ENCODE measurements around the gene SHC4. TPM values are rescaled to one million over a fixed set of nuclear protein-coding genes. Genes with fewer than 3 reads are reported as not detected.

Gene SHC4
- total RNA-seq, 1 experiment from 2014 or later: 0.63 TPM

DNA sequence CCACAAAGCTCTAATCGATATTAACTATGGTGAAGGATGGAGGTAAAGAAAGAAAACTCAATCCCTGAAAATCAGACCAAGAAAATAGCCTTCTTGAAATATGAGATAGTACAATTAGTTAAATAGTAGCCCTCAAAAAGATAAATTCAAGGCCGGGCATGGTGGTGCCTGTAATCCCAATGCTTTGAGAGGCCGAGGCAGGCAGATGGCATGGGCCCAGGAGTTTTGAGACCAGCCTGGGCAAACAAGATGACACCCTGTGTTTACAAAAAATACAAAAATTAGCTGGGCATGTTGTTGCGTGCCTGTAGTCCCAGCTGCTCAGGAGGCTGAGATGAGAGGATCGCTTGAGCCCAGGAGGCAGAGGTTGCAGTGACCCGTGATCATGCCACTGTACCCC, 121.2 kb downstream of the SHC4 start:
- no peak overlapping the region for H3K27ac Mint-ChIP-seq
- ChIA-PET POLR2A (no interaction called here), CTCF (no interaction called here)
- peaks cover 10% of the 10 kb centered on the region for H3K9me3 Mint-ChIP-seq
- no peak overlapping the region for H3K4me3 Mint-ChIP-seq
- no peaks in the 10 kb centered on the region for H3K4me1 Mint-ChIP-seq
- H3K27me3 Mint-ChIP-seq (ENCODE audit: low read depth): no peaks in the 10 kb centered on the region
- no peak for ATAC-seq
- no peak for DNase-seq (ENCODE audit: low spot score)
- TF ChIP-seq SMAD3 (CRISPR knock-in tag; IDR thresholded peaks at IDR 0.05; ENCODE audit: borderline replicate concordance) (no peak), E2F5 (CRISPR knock-in tag; IDR thresholded peaks at IDR 0.05) (no peak), NR3C1 (CRISPR knock-in tag; conservative IDR thresholded peaks at IDR 0.05; ENCODE audit: low read depth) (no peak), ZNF512 (CRISPR knock-in tag; IDR thresholded peaks at IDR 0.05; ENCODE audit: borderline replicate concordance) (no peak), ZBTB21 (CRISPR knock-in tag; IDR thresholded peaks at IDR 0.05; ENCODE audit: borderline replicate concordance) (no peak), KAT7 (CRISPR knock-in tag; IDR thresholded peaks at IDR 0.05; ENCODE audit: borderline replicate concordance) (no peak), JAZF1 (CRISPR knock-in tag; IDR thresholded peaks at IDR 0.05) (no peak)
- TF ChIP-seq, protein P1, sequence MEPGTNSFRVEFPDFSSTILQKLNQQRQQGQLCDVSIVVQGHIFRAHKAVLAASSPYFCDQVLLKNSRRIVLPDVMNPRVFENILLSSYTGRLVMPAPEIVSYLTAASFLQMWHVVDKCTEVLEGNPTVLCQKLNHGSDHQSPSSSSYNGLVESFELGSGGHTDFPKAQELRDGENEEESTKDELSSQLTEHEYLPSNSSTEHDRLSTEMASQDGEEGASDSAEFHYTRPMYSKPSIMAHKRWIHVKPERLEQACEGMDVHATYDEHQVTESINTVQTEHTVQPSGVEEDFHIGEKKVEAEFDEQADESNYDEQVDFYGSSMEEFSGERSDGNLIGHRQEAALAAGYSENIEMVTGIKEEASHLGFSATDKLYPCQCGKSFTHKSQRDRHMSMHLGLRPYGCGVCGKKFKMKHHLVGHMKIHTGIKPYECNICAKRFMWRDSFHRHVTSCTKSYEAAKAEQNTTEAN (CRISPR knock-in tag; IDR thresholded peaks at IDR 0.05): no peak
- H3K36me3 Mint-ChIP-seq: no peaks in the 10 kb centered on the region

DNA sequence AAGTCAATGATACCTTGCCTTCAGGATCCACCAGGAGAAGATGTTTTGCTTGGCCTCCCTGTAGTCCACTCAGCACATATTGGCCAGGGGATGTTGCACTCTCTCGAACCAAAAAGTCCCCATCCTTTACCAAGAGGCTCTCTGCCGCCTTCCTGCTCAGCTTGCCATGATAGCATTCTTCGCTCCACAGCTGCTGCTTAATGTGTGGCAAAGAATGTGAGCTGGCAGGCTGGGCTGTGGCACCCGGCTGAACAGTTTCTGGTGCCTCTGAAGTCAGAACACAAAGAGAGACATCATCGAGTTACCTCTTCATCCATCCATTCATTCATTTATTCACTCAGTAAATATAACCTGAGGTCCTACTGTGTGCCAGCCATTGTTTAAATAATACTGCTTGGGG, 129.0 kb downstream of the SHC4 start:
- TF ChIP-seq SMAD4 (CRISPR knock-in tag; IDR thresholded peaks at IDR 0.05): no peak
- ChIA-PET POLR2A (interaction anchor here (0.6 kb wide), 1 partner anchor 159 kb away, joined by 3 read pairs; no protein-coding TSS in a partner anchor), CTCF (interaction anchor here (0.5 kb wide), 1 partner anchor 298 kb away, joined by 3 read pairs; no protein-coding TSS in a partner anchor)
- Mint-ChIP-seq H3K27ac (no peak overlapping the region), H3K36me3 (no peaks in the 10 kb centered on the region), H3K27me3 (ENCODE audit: low read depth) (no peaks in the 10 kb centered on the region), H3K4me3 (no peak overlapping the region), H3K9me3 (peaks cover 7% of the 10 kb centered on the region), H3K4me1 (no peaks in the 10 kb centered on the region)
- DNase-seq (ENCODE audit: low spot score) (no peak), ATAC-seq (no peak)

GRCh38 chr15:48833526-48834239, 130.0 kb downstream of the SHC4 start:
- no peak overlapping the region for H3K4me3 Mint-ChIP-seq
- H3K27me3 Mint-ChIP-seq (ENCODE audit: low read depth): no peaks in the 10 kb centered on the region
- ChIA-PET POLR2A (no interaction called here), CTCF (no interaction called here)
- no peak overlapping the region for H3K27ac Mint-ChIP-seq
- H3K9me3 Mint-ChIP-seq: peaks cover 7% of the 10 kb centered on the region
- DNase-seq (ENCODE audit: low spot score) (no peak), ATAC-seq (no peak)
- H3K4me1 Mint-ChIP-seq: no peaks in the 10 kb centered on the region
- TF ChIP-seq ZNF263 (CRISPR knock-in tag; IDR thresholded peaks at IDR 0.05; ENCODE audit: low read depth): no peak
- no peaks in the 10 kb centered on the region for H3K36me3 Mint-ChIP-seq

- Mint-ChIP-seq H3K4me1 (no peaks in the 10 kb centered on the region), H3K4me3 (no peak overlapping the region), H3K27ac (no peak overlapping the region), H3K27me3 (ENCODE audit: low read depth) (no peaks in the 10 kb centered on the region), H3K9me3 (peaks cover 7% of the 10 kb centered on the region), H3K36me3 (no peaks in the 10 kb centered on the region)
- ATAC-seq (no peak), DNase-seq (ENCODE audit: low spot score) (no peak)
- ChIA-PET CTCF (no interaction called here), POLR2A (no interaction called here)
- TF ChIP-seq, protein P2, sequence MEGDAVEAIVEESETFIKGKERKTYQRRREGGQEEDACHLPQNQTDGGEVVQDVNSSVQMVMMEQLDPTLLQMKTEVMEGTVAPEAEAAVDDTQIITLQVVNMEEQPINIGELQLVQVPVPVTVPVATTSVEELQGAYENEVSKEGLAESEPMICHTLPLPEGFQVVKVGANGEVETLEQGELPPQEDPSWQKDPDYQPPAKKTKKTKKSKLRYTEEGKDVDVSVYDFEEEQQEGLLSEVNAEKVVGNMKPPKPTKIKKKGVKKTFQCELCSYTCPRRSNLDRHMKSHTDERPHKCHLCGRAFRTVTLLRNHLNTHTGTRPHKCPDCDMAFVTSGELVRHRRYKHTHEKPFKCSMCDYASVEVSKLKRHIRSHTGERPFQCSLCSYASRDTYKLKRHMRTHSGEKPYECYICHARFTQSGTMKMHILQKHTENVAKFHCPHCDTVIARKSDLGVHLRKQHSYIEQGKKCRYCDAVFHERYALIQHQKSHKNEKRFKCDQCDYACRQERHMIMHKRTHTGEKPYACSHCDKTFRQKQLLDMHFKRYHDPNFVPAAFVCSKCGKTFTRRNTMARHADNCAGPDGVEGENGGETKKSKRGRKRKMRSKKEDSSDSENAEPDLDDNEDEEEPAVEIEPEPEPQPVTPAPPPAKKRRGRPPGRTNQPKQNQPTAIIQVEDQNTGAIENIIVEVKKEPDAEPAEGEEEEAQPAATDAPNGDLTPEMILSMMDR (IDR thresholded peaks at IDR 0.05): no peak
- TF ChIP-seq ATF2 (CRISPR knock-in tag; IDR thresholded peaks at IDR 0.05; ENCODE audit: borderline replicate concordance, low read depth): no peak
- no peak for TF ChIP-seq FOXP1 (CRISPR knock-in tag; IDR thresholded peaks at IDR 0.05; ENCODE audit: borderline replicate concordance)
Measured at GRCh38 chr15:48832648-48833047, 131.1 kb downstream of the SHC4 start.
